Measurements from ENCODE around the gene TMEM253.

TMEM253 gene

GRCh38 chr14:21078287-21078686 is 22.6 kb upstream of the TMEM253 start:
- Histone ChIP-seq H3K4me1 (ENCODE audit: insufficient read depth, low read length) (no peaks in the 10 kb centered on the region), H3K9me3 (ENCODE audit: control insufficient read depth, insufficient read depth, low read length) (no peaks in the 10 kb centered on the region), H3K36me3 (ENCODE audit: insufficient read depth, low read length) (no peaks in the 10 kb centered on the region; the same call in 1 of the 2 replicates), H3K9ac (ENCODE audit: low read depth, low read length) (no peak overlapping the region)

DNA sequence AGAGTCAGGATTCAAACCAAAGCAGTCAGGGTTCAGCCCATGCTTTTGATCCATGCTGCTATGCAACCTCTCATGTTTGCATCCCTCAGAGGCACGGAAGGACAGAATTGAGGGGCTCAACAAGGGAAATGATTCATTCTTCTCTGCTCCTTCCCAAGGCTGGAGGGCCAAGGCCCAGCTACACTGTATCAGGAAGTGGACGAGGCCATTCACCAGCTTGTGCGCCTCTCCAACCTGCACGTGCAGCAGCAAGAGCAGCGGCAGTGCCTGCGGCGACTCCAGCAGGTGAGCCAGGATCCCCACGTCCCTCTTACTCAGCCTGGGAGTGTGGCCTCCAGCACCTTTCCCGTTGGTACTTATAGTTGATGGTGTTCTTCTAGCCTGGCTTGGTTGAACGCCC is 22.1 kb upstream of the TMEM253 start:
- Histone ChIP-seq H3K9ac (ENCODE audit: low read depth, low read length) (no peak overlapping the region), H3K4me1 (ENCODE audit: insufficient read depth, low read length) (no peaks in the 10 kb centered on the region), H3K9me3 (ENCODE audit: control insufficient read depth, insufficient read depth, low read length) (no peaks in the 10 kb centered on the region), H3K36me3 (ENCODE audit: insufficient read depth, low read length) (no peaks in the 10 kb centered on the region; the same call in 1 of the 2 replicates)

GRCh38 chr14:21081521-21082142 is 19.2 kb upstream of the TMEM253 start:
- no peak overlapping the region for H3K9ac ChIP-seq (ENCODE audit: low read depth, low read length)
- no peaks in the 10 kb centered on the region for H3K9me3 ChIP-seq (ENCODE audit: control insufficient read depth, insufficient read depth, low read length)
- no peaks in the 10 kb centered on the region; the same call in 1 of the 2 replicates for H3K36me3 ChIP-seq (ENCODE audit: insufficient read depth, low read length)
- H3K4me1 ChIP-seq (ENCODE audit: insufficient read depth, low read length): no peaks in the 10 kb centered on the region

DNA sequence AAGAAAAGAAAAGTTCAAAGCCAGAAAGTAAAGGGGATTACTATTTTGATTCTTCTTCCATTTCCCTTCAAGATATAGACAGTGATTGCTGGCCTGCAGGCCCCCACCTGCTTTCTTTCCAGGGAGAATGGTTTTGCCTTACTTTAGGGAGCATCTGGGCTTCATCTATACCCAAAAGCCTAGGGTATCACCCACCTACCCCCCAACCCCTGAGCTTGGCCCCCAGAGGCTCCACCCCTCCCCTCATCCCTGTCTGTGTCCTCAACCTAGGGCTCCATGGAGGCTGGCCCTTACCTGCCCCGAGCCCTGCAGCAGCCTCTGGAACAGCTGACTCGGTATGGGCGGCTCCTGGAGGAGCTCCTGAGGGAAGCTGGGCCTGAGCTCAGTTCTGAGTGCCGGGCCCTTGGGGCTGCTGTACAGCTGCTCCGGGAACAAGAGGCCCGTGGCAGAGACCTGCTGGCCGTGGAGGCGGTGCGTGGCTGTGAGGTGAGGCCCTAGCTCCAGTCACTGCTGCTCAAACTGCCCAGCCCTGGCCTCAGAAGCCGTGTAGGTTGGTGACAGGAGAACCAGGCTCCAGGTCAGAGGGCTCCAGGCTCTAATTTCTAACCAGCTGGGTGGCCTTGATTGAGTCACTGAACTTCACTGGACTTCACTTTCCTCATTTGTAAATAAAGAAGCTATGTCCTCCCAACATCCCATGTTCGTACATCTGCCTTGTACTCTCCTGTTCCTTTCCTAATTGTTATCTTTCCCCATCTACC is 17.1 kb upstream of the TMEM253 start:
- Histone ChIP-seq H3K9ac (ENCODE audit: low read depth, low read length) (no peak overlapping the region), H3K4me1 (ENCODE audit: insufficient read depth, low read length) (no peaks in the 10 kb centered on the region), H3K36me3 (ENCODE audit: insufficient read depth, low read length) (no peaks in the 10 kb centered on the region; the same call in 1 of the 2 replicates), H3K9me3 (ENCODE audit: control insufficient read depth, insufficient read depth, low read length) (no peaks in the 10 kb centered on the region)

DNA sequence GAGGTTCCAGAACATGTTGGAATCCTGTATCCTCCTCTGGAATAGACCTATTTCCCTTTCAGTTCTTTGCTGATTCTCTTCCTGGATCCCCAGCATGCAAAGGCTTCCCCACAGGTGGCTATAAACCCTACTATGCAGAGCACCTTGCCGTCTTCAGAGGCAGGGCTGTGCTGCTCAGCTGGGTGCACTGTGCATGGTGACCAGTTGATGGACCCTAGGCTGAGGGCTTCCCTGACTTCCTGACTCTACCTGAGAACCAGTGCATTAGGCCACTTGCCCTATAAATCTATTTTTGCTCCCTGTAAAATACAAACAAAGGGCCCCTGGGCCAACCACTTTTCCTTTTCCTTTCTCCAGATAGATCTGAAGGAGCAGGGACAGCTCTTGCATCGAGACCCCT is 16.5 kb upstream of the TMEM253 start:
- Histone ChIP-seq H3K36me3 (ENCODE audit: insufficient read depth, low read length) (no peaks in the 10 kb centered on the region; the same call in 1 of the 2 replicates), H3K4me1 (ENCODE audit: insufficient read depth, low read length) (no peaks in the 10 kb centered on the region), H3K9me3 (ENCODE audit: control insufficient read depth, insufficient read depth, low read length) (no peaks in the 10 kb centered on the region), H3K9ac (ENCODE audit: low read depth, low read length) (no peak overlapping the region)

DNA sequence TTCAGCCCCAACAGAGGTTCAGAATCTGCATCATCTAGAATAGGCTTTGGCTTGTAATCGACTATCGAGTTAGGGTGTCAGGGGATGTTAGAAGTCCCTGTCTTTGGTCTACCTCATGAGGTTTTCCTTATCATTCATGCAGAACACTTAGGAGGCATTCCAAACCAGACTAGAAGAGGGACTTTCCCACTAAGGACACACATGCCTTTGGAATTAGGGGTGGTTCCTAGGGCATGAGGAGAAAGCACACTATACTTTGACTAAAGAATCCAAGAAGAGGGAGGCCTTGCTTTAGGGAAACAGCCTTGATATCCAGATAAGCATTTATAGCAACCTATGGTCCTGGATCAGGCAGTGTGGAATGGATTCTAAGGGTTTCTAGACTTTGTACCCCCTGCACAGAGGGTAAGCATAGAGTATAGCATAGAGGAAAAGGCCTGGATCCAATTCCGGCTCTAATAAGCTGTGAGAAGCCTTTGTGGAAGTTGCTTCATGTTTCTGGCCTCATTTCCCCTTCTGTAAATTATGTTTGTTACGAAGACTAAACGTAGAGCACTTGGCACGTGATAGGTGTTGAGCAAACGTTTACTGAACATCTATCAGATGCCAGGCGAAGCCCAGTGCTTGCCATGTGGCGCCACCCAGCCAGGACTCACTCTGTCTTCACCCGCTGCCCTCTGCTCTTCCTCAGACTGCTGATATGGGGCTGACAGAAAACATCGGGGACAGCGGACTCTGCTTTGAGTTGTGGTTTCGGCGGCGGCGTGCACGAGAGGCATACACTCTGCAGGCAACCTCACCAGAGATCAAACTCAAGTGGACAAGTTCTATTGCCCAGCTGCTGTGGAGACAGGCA is 15.6 kb upstream of the TMEM253 start:
- Histone ChIP-seq H3K36me3 (ENCODE audit: insufficient read depth, low read length) (peaks cover 6% of the 10 kb centered on the region; the same call in 1 of the 2 replicates), H3K9ac (ENCODE audit: low read depth, low read length) (no peak overlapping the region), H3K9me3 (ENCODE audit: control insufficient read depth, insufficient read depth, low read length) (no peaks in the 10 kb centered on the region), H3K4me1 (ENCODE audit: insufficient read depth, low read length) (no peaks in the 10 kb centered on the region)

DNA sequence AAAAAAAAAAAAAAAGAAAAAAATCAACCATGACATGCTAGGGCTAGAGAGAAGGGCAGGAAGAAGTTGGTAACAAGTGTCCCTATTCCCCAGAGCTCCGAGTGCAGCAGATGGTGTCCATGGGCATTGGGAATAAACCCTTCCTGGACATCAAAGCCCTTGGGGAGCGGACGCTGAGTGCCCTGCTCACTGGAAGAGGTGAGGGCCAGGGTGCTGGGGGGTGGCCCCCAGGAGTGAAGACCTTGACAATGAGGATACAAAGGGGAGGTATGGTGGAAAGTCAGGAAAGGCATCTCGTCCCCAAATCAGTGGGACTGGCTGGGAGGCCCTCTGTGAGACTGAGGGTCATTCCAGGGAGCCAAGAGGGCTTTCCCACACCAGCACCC is 14.0 kb upstream of the TMEM253 start:
- Histone ChIP-seq H3K4me1 (ENCODE audit: insufficient read depth, low read length) (no peaks in the 10 kb centered on the region), H3K9ac (ENCODE audit: low read depth, low read length) (no peak overlapping the region), H3K9me3 (ENCODE audit: control insufficient read depth, insufficient read depth, low read length) (no peaks in the 10 kb centered on the region), H3K36me3 (ENCODE audit: insufficient read depth, low read length) (peaks cover 6% of the 10 kb centered on the region)

DNA sequence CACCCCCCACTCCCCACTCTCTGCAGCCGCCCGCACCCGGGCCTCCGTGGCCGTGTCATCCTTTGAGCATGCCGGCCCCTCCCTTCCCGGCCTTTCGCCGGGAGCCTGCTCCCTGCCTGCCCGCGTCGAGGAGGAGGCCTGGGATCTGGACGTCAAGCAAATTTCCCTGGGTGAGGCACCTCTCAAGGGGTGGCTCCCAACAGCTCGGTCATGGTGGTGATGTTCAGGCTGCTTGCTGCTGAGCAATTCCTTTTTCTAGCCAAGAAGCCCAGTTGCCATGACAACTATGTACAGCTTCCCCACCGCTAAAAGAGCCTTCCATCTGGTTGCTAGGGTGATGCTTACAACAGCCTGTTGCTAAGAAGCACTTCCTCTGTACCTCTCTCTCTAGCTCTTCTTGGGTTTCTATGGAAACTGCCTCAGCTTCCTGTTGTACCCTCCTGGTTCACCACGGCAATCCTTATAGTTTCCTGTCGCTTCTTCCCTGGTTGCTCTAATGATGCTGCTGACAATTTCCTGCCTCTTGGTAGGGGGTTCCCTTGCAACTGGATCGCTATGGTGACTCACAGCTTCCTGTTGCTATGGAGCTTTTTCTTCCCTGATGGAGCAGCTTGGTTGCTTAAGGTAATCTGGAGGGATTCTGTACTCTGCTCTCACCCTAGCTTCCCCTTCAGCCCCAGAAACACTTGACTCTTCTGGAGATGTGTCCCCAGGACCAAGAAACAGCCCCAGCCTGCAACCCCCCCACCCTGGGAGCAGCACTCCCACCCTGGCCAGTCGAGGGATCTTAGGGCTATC is 13.4 kb upstream of the TMEM253 start:
- Histone ChIP-seq H3K9ac (ENCODE audit: low read depth, low read length) (no peak overlapping the region), H3K9me3 (ENCODE audit: control insufficient read depth, insufficient read depth, low read length) (no peaks in the 10 kb centered on the region; the same call in 1 of the 2 replicates), H3K36me3 (ENCODE audit: insufficient read depth, low read length) (peaks cover 11% of the 10 kb centered on the region), H3K4me1 (ENCODE audit: insufficient read depth, low read length) (no peaks in the 10 kb centered on the region; the same call in 1 of the 2 replicates)

- H3K36me3 ChIP-seq (ENCODE audit: insufficient read depth, low read length): peaks cover 11% of the 10 kb centered on the region; the same call in 1 of the 2 replicates
- H3K4me1 ChIP-seq (ENCODE audit: insufficient read depth, low read length): peaks cover 7% of the 10 kb centered on the region
- H3K9ac ChIP-seq (ENCODE audit: low read depth, low read length): no peak overlapping the region
- no peaks in the 10 kb centered on the region; the same call in 1 of the 2 replicates for H3K9me3 ChIP-seq (ENCODE audit: control insufficient read depth, insufficient read depth, low read length)
Measured at GRCh38 chr14:21088687-21089086, 12.2 kb upstream of the TMEM253 start.

- H3K9ac ChIP-seq (ENCODE audit: low read depth, low read length): no peak overlapping the region
- H3K4me1 ChIP-seq (ENCODE audit: insufficient read depth, low read length): peaks cover 11% of the 10 kb centered on the region
- peaks cover 11% of the 10 kb centered on the region; the same call in 1 of the 2 replicates for H3K36me3 ChIP-seq (ENCODE audit: insufficient read depth, low read length)
- no peaks in the 10 kb centered on the region; the same call in 1 of the 2 replicates for H3K9me3 ChIP-seq (ENCODE audit: control insufficient read depth, insufficient read depth, low read length)
Measured at GRCh38 chr14:21089271-21089670, 11.6 kb upstream of the TMEM253 start.

DNA sequence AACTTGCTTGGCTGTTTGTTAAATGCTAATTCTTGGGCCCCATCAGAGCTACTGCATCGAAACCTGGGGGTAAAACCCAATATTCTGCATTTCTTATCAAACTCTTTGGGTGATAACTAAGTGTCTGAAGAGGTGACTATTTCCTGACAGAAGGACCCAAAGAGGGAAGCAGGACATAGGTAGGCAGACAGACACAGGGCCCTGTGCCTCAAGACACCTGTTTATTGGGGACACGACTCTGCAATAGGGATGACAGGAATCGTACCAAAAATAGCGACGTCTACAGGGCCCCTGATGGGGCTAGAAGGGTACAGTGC is 11.0 kb upstream of the TMEM253 start:
- Histone ChIP-seq H3K36me3 (ENCODE audit: insufficient read depth, low read length) (peaks cover 11% of the 10 kb centered on the region; the same call in 1 of the 2 replicates), H3K9ac (ENCODE audit: low read depth, low read length) (no peak overlapping the region), H3K4me1 (ENCODE audit: insufficient read depth, low read length) (peaks cover 11% of the 10 kb centered on the region), H3K9me3 (ENCODE audit: control insufficient read depth, insufficient read depth, low read length) (no peaks in the 10 kb centered on the region; the same call in 1 of the 2 replicates)

GRCh38 chr14:21090194-21090939 is 10.5 kb upstream of the TMEM253 start:
- Histone ChIP-seq H3K9ac (ENCODE audit: low read depth, low read length) (no peak overlapping the region), H3K4me1 (ENCODE audit: insufficient read depth, low read length) (peaks cover 16% of the 10 kb centered on the region), H3K9me3 (ENCODE audit: control insufficient read depth, insufficient read depth, low read length) (no peaks in the 10 kb centered on the region; the same call in 1 of the 2 replicates), H3K36me3 (ENCODE audit: insufficient read depth, low read length) (peaks cover 11% of the 10 kb centered on the region; the same call in 1 of the 2 replicates)

DNA sequence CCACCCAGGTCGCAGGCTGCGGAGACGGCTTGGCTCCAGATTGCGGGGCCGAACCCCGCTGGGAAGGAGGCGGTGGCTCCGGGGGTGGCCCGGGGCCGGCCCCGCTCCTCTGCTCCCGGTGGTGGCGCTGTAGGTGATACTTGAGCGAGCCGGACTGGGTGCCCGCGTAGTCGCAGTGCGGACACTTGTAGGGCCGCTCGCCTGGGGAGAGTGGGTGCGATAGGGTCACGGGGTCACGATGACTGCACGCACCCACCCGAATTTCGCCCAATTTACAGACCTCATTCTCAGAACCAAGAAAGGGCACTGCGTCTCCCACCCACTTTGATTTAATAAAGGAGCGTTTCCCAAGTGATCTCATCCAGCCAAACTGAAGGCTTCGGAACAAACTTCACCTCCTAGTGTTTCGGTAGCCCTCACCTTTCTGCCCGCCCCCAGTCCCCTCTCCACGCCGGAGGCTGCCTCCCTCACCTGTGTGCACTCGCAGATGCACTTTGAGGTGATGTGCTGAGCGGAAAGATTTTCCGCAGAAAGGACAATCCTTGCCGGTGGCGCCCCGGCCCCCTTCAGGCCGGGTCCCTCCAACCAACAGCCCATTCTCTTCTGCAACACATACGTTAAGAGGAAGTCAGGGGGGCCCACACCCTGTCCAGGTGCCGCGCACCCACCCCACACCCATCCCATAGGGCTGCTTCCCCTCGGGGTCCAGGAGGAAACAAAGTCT is 9.8 kb upstream of the TMEM253 start:
- H3K9me3 ChIP-seq (ENCODE audit: control insufficient read depth, insufficient read depth, low read length): no peaks in the 10 kb centered on the region; the same call in 1 of the 2 replicates
- H3K9ac ChIP-seq (ENCODE audit: low read depth, low read length): no peak overlapping the region
- H3K4me1 ChIP-seq (ENCODE audit: insufficient read depth, low read length): peaks cover 16% of the 10 kb centered on the region
- H3K36me3 ChIP-seq (ENCODE audit: insufficient read depth, low read length): peaks cover 11% of the 10 kb centered on the region; the same call in 1 of the 2 replicates

All from ES-I3 (cell line).